ENCODE measurements around the gene PGA4. TPM values are rescaled to one million over a fixed set of nuclear protein-coding genes. Genes with fewer than 3 reads are reported as not detected.

Gene PGA4
- total RNA-seq, 1 experiment from 2014 or later: not detected

GRCh38 chr11:61266602-61267001, 44.5 kb downstream of the PGA4 start:
- H3K36me3 Mint-ChIP-seq: peaks cover 6% of the 10 kb centered on the region; the same call in 1 of the 2 replicates
- CTCF ChIA-PET: no interaction called here
- no peaks in the 10 kb centered on the region for H3K27me3 Mint-ChIP-seq (ENCODE audit: low read depth)
- H3K4me1 Mint-ChIP-seq: no peaks in the 10 kb centered on the region
- TF ChIP-seq CREM (CRISPR knock-in tag; IDR thresholded peaks at IDR 0.05): no peak
- no peak for TF ChIP-seq ZNF121 (CRISPR knock-in tag; IDR thresholded peaks at IDR 0.05)
- no peak for TF ChIP-seq ZNF263 (CRISPR knock-in tag; IDR thresholded peaks at IDR 0.05; ENCODE audit: low read depth)
- TF ChIP-seq E2F4 (CRISPR knock-in tag; IDR thresholded peaks at IDR 0.05; ENCODE audit: borderline replicate concordance, low read depth): no peak
- no peak for TF ChIP-seq USF2 (CRISPR knock-in tag; IDR thresholded peaks at IDR 0.05)
- no peak for TF ChIP-seq NFATC4 (CRISPR knock-in tag; IDR thresholded peaks at IDR 0.05)
- TF ChIP-seq JUN (CRISPR knock-in tag; IDR thresholded peaks at IDR 0.05): no peak
- no peak for TF ChIP-seq ESRRA (CRISPR knock-in tag; IDR thresholded peaks at IDR 0.05; ENCODE audit: borderline replicate concordance)
- no peak for TF ChIP-seq EMX1 (CRISPR knock-in tag; IDR thresholded peaks at IDR 0.05)
- TF ChIP-seq IRF1 (CRISPR knock-in tag; IDR thresholded peaks at IDR 0.05): no peak
- TF ChIP-seq MYBL2 (CRISPR knock-in tag; IDR thresholded peaks at IDR 0.05): no peak
- TF ChIP-seq HMGXB4 (CRISPR knock-in tag; IDR thresholded peaks at IDR 0.05): no peak
- no peak for TF ChIP-seq IRF2 (CRISPR knock-in tag; IDR thresholded peaks at IDR 0.05; ENCODE audit: borderline replicate concordance, low read depth)
- TF ChIP-seq PREB (CRISPR knock-in tag; IDR thresholded peaks at IDR 0.05; ENCODE audit: borderline replicate concordance): no peak
- no peak for TF ChIP-seq ZNF396 (CRISPR knock-in tag; IDR thresholded peaks at IDR 0.05; ENCODE audit: borderline replicate concordance)
- no peak for TF ChIP-seq MAX (CRISPR knock-in tag; IDR thresholded peaks at IDR 0.05)
- no peak for TF ChIP-seq GRHL2 (CRISPR knock-in tag; IDR thresholded peaks at IDR 0.05; ENCODE audit: insufficient replicate concordance, severe bottlenecking)
- TF ChIP-seq KAT7 (CRISPR knock-in tag; IDR thresholded peaks at IDR 0.05; ENCODE audit: borderline replicate concordance): no peak
- TF ChIP-seq CREB1 (CRISPR knock-in tag; IDR thresholded peaks at IDR 0.05): no peak
- H3K4me3 Mint-ChIP-seq: no peak overlapping the region
- POLR2A ChIA-PET: no interaction called here
- DNase-seq (ENCODE audit: low spot score) (no peak), ATAC-seq (no peak)
- no peak overlapping the region for H3K27ac Mint-ChIP-seq
- H3K9me3 Mint-ChIP-seq: no peaks in the 10 kb centered on the region

- TF ChIP-seq GABPB1 (CRISPR knock-in tag; IDR thresholded peaks at IDR 0.05) (peak; percentile 28; the same call in 1 of the 2 replicates), RORB (CRISPR knock-in tag; IDR thresholded peaks at IDR 0.05) (no peak)
- Mint-ChIP-seq H3K27ac (no peak overlapping the region), H3K9me3 (no peaks in the 10 kb centered on the region), H3K27me3 (ENCODE audit: low read depth) (no peaks in the 10 kb centered on the region), H3K36me3 (peaks cover 6% of the 10 kb centered on the region; the same call in 1 of the 2 replicates), H3K4me1 (no peaks in the 10 kb centered on the region), H3K4me3 (no peak overlapping the region)
- ATAC-seq (no peak), DNase-seq (ENCODE audit: low spot score) (no peak)
- ChIA-PET CTCF (no interaction called here), POLR2A (no interaction called here)
Observed at GRCh38 chr11:61267437-61267841, 45.3 kb downstream of the PGA4 start.

All from WTC11 (cell line).